Stimulated activated CD8-positive, alpha-beta memory T cell treated with anti-CD3 and anti-CD28 coated beads, Interleukin-15, amount 100 ng/mL, for 24 hours (primary cell): ENCODE data around the gene TMEM74B.

Source experiments
- DNase-seq: peaks from one replicate; pipeline ENCODE4 v3.0.0-alpha.2; 2020; ENCODE audit warnings: low read depth

TMEM74B gene

DNA sequence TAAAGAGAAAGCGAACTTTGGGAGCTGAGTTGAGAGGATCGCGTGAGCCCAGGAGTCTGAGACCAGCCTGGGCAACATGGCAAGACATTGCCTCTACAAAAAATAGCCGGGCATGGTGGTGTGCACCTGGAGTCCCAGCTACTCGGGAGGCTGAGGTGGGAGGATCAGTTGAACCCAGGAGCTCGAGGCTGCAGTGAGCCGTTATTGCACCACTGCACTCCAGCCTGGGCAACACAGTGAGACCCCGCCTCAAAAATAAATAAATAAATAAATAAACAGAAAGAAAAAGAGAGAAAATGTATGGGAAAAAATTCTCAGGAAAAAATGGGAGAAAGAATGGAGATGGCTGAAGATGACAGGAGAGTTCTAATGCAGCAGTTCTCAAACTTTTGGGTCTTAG is 21.0 kb upstream of the TMEM74B start:
- no peak for DNase-seq

GRCh38 chr20:1204576-1204975 is 19.8 kb upstream of the TMEM74B start:
- no peak for DNase-seq

DNA sequence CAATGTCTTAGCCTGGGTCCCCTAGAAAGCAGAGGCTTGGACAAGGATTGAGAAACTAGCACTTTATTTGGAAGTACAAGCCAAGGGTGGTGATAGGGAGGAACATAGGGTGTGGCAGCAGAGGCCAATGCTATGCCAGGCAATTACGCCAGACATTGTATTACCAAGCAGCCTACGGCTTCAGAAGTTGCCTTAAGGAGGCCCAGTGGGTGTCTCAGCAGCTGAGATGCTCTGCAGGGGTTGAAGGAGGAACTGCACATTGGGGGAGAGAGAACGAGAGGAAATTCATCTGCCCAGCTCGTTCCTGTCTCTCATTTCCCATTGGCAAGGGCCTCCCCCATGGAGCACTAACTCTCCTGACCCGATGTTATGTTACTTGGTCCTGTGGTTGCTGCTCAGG is 19.3 kb upstream of the TMEM74B start:
- no peak for DNase-seq

- no peak for DNase-seq
Observed at GRCh38 chr20:1203630-1204029, 18.8 kb upstream of the TMEM74B start.

- no peak for DNase-seq
Observed at GRCh38 chr20:1202762-1203504, 18.2 kb upstream of the TMEM74B start, which contains the start of gene C20orf202. TSS of gene C20orf202 (plus strand) at chr20:1203454. CDS start at chr20:1203586, 132 bp downstream.

DNA sequence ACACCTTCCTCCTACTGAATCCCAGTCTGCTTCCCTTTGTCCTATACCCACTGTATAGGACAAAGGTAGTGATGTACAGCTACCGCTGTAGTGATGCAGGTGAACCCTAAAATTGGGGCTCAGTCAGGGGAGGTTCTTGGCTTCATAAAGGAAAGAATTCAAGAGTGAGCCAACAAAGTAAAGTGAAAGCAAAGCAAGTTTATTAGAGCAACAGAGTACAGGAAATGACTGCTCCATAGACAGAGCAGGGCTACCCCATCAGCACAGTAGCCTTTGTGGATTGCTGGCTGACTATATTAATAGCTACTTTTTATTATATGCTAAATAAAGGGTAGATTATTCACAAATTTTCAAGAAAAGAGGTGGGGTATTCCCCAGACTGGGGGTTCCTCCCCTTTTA is 15.2 kb upstream of the TMEM74B start:
- no peak for DNase-seq

GRCh38 chr20:1199212-1199873 is 14.6 kb upstream of the TMEM74B start:
- no peak for DNase-seq

GRCh38 chr20:1198751-1199150 is 14.0 kb upstream of the TMEM74B start:
- no peak for DNase-seq

DNA sequence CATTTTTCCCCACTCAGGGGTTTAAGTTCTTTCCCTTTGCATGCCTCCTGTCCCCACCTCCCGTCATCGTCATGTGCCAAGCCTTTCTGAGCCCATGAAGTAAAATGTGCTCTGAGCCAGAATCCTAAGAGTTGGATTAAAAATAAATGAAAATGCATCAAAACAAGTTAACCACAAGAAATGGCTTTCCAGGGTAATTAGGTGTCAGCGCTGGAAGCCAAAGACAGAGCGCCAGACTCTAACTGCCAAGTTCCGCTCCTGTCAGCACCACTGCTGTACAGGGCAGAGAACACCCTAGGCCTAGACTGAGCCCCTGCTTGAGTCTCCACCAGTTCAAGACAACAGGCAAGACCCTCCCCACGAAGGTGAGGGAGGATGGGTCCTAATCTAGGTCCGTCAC is 13.0 kb upstream of the TMEM74B start:
- no peak for DNase-seq

DNA sequence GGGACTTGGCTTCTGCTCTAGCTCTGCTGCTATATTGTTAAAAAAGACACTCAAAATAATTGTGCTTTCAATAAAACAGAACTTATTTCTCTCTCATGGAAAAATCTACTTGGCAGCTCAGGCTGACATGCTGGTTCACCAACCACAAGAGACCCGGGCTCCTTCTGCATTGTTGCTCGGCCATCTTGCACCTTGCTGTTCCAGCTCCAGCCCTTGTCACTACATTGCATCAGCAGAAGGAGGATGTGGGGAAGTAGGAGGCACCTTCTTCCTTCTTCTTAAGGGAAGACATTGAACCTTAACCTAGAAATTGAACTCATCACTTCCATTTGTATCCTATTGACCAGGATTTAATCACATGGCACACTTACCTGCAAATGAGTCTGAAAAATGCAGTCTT is 11.9 kb upstream of the TMEM74B start:
- no peak for DNase-seq

DNA sequence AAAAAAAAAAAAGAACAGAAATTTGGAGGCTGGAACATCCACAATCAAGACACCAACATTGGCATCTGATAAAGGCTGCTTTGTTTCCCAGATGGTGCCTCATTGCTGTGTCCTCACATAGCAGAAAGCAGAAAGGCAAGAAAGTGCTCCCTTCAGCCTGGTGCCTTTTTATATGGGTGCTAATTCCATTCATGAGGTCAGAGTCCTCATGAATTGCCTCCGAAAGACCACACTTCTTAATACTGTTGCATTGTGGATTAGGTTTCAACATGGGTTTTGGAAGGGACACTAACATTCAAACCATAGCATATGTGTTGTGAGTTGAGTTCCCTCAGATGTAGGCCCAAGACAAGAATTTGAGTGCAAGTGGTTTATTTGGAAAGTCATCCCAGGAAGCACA is 10.4 kb upstream of the TMEM74B start:
- DNase-seq: no peak

DNA sequence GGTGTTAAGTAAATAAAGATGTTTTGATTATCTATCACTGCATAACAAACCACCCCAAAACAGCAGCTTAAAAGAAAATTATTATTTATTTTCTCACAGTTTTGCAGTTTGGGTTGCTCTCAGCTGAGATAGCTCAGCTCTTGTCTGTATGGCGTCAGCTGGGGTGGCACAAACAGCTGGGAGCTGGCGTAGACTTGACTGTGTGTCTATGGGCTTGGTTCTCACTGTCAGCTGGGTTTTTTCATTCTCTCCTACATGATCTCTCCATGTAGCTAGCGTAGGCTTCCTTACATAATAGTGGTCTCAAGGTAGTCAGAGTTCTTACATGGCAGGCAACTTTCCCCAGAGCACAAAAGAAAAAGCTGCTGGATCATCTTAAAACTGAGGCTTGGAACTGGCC is 6.5 kb upstream of the TMEM74B start:
- DNase-seq: no peak

DNA sequence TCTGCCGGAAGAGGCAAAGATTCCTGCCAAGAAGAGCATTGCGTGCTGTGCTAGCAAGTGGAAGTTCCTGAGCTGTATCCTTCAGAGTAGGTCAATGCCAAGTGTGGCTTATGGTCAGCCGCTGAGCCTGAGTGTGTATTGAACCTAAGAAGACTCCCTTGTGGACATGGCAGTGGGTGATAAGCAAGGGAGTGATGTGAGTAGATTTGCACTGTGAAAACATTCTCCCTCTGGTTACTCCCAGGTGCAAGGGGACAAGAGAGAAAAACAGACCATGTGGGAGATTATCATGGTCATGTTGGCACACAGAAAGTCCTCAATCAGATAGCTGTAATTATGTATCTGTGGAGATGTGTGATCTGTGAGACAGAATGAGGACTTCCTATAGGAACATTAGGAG is 6.1 kb upstream of the TMEM74B start:
- no peak for DNase-seq

GRCh38 chr20:1189827-1190226 is 5.0 kb upstream of the TMEM74B start:
- no peak for DNase-seq

DNA sequence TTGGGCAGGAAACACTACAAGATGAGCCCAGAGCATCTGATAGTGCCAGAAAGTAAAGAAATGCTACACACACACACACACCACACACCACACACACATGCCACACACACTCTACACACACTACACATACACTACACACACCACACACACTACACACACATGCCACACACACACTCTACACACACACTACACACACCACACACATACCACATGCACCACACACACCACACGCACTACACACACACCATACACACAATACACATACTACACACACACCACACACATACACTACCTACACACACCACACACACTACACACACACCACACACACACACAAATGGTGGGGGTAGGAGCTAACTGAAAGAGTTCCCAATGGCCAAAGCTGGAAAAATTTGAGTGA is 3.6 kb upstream of the TMEM74B start:
- no peak for DNase-seq

GRCh38 chr20:1187605-1188171 is 2.9 kb upstream of the TMEM74B start:
- no peak for DNase-seq

DNA sequence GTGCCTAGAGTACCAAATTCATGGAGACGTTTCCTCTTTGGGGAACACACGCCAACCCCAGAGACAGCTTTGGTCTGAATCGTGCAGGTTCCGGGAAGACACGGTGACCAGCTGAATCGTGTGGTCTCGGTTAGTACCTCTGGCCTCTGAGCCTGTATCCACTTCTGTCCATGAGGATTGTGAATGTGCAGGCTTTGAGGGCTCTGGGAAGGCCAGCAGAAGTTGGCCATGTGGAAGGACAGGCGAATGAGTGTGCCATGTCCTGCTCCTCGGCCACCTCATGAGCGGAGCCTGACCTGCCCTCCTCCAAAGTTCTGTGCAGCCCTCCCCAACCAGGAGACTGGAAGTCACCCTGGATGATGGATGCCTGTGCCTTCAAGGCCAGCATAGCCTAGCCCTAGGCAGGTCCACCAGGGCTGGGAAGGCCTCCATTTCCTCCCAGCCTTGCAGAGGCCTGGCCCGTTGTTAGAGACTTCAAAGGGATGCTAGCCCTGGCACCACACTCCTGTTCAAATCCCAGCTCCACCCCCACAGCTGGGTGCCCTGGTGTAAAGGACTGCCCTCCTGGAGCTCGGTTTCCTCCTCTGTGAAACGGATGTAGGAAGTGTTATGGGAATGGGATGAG is 1.7 kb upstream of the TMEM74B start:
- no peak for DNase-seq

- peak; percentile 6 for DNase-seq
Observed at GRCh38 chr20:1185790-1186334, 1.1 kb upstream of the TMEM74B start.

- DNase-seq: no peak
Observed at GRCh38 chr20:1185316-1185741, 548 bp upstream of the TMEM74B start.

DNA sequence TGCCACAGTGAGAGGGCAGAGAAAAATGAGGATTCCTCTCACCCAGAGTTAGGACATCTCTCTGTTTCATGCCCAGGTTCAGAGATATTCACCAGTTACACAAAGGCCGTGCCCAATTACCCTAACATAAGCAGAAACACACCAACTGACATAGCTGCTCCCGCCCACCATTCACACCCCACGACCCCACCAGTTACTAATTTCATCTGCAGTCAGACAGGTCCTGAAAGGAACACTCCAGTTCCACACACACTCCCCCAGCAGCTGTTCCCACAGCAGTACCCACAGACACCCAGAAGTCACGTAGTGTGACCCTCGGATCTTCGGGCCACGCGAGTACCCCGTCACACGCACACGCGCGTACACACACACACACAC is 532 bp downstream of the TMEM74B start:
- DNase-seq: no peak

DNA sequence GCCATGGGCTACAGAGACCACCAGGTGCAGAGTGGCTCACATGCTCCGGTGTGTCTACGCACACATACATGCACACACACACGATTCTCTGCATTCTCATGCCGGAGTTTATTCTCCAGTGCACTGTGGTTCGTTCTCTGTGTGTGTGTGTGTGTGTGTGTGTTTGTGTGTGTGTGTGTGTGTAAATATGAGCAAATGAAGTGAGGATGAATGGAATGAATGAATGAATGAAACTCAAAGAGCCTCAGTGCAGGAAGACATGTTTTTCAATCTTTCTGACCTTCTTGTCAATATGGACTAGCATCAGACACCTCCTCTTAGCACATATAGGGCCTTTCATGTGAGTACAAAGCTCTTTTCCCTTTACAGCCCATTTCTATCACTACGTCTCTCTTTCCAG is 1.6 kb downstream of the TMEM74B start:
- DNase-seq: no peak

- no peak for DNase-seq
Observed at GRCh38 chr20:1182106-1182505, 2.7 kb downstream of the TMEM74B start.

- no peak for DNase-seq
Observed at GRCh38 chr20:1180949-1181348, 3.8 kb downstream of the TMEM74B start.
